ENCODE measurements around the gene DROSHA. TPM values are rescaled to one million over a fixed set of nuclear protein-coding genes. Genes with fewer than 3 reads are reported as not detected.

The DROSHA gene
- total RNA-seq, 2 experiments from 2014 or later = 84.3 to 94.4 TPM

DNA sequence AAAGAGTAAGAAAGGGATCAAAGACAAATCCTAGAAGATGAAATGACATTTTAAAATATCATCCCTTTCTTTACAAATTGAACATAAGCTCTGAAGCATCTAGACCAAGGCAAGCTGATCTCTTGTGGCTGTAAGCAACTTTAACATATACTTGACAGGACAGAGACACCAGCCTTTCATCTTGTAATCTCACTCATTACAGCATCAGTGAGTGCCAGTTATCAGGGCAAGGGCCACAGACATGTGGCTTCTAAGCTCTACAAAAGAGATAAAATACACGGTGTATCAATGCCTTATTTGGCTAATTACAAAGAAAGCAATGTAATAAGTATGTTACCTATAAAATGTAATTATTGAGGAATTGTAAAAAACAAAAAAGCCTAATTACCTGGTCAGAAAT, 95.0 kb downstream of the DROSHA start:
- Mint-ChIP-seq H3K27me3 (no peaks in the 10 kb centered on the region), H3K4me1 (peaks cover 4% of the 10 kb centered on the region), H3K27ac (no peak overlapping the region), H3K4me3 (no peak overlapping the region), H3K9me3 (ENCODE audit: low read depth) (no peaks in the 10 kb centered on the region), H3K36me3 (ENCODE audit: low read depth) (peaks cover 49% of the 10 kb centered on the region)
- ChIA-PET POLR2A (interaction anchor here (0.6 kb wide), 1 partner anchor 150 kb away, joined by 3 read pairs; no protein-coding TSS in a partner anchor), CTCF (no interaction called here)
- intact Hi-C loops (cut with DNase I, micrococcal nuclease) = no loop called here
- DNase-seq (no peak), ATAC-seq (no peak)

DNA sequence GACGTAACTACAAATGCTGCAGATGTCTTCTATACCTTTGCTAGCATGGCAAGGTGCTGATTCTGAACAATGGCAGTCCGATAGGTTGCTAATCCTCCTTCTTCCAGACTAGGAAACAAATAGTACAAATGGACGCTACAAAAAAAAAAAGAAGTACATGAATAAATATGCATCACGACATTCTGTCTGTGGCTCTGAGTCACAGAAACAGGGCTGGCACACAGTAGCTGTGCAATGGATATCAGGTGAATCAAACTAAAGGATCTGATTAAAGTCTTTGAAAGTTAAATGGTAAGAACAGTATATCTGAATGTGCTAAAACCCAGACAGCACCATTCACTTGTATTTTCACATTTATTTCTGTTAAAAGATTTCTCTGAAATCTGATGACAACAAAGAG, 96.2 kb downstream of the DROSHA start:
- DNase-seq (no peak), ATAC-seq (no peak)
- Mint-ChIP-seq H3K4me1 (peaks cover 2% of the 10 kb centered on the region), H3K4me3 (no peak overlapping the region), H3K27ac (no peak overlapping the region), H3K36me3 (ENCODE audit: low read depth) (peaks cover 57% of the 10 kb centered on the region), H3K27me3 (no peaks in the 10 kb centered on the region), H3K9me3 (ENCODE audit: low read depth) (no peaks in the 10 kb centered on the region)
- CTCF ChIA-PET = no interaction called here
- POLR2A ChIA-PET = no interaction called here
- intact Hi-C loops (cut with DNase I, micrococcal nuclease) = no loop called here

DNA sequence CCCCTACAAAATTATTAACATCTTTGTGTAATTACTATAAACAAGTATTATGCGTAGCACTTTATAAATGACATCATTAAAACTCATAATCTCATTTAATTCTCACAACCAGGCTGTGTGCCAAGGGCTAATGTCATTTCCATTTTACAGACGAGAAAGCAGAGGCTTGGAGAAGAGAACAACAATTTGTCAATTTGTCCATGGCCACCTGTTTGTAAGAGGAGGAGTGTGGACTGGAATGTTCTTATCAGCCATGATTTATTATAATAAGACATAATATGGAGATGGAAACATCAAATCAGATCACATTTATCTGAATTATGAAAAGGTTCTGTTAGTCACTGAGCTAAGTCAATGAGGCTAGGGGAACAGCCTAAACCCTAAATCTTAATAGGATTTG, 97.0 kb downstream of the DROSHA start:
- ChIA-PET POLR2A (no interaction called here), CTCF (no interaction called here)
- DNase-seq (no peak), ATAC-seq (no peak)
- H3K4me1 Mint-ChIP-seq = peaks cover 6% of the 10 kb centered on the region
- intact Hi-C loops (cut with DNase I, micrococcal nuclease) = no loop called here
- no peaks in the 10 kb centered on the region for H3K9me3 Mint-ChIP-seq (ENCODE audit: low read depth)
- H3K27ac Mint-ChIP-seq = no peak overlapping the region
- no peak overlapping the region for H3K4me3 Mint-ChIP-seq
- H3K36me3 Mint-ChIP-seq (ENCODE audit: low read depth) = peaks cover 63% of the 10 kb centered on the region
- no peaks in the 10 kb centered on the region for H3K27me3 Mint-ChIP-seq

DNA sequence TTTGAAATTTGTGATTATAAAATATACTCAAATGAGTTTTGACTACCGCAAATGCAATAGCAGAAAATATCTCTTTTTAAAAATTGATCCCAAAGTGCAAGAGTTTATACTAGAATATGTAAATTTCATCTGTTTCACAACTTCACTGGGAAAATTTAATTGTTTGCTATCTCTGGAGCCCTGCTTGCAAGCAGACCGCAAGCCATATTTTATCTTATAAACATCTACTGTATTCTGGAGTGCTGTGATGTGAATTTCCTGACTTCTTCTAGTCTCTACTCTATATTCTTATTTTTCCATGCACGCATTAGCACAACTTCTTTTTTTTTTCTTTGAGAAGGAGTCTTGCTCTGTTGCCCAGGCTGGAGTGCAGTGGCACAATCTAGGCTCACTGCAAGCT, 98.7 kb downstream of the DROSHA start:
- H3K27me3 Mint-ChIP-seq = no peaks in the 10 kb centered on the region
- CTCF ChIA-PET = no interaction called here
- ATAC-seq (no peak), DNase-seq (no peak)
- POLR2A ChIA-PET = no interaction called here
- no peaks in the 10 kb centered on the region for H3K9me3 Mint-ChIP-seq (ENCODE audit: low read depth)
- no peak overlapping the region for H3K4me3 Mint-ChIP-seq
- H3K4me1 Mint-ChIP-seq = peaks cover 6% of the 10 kb centered on the region
- H3K36me3 Mint-ChIP-seq (ENCODE audit: low read depth) = peaks cover 59% of the 10 kb centered on the region
- intact Hi-C loops (cut with DNase I, micrococcal nuclease) = no loop called here
- no peak overlapping the region for H3K27ac Mint-ChIP-seq

DNA sequence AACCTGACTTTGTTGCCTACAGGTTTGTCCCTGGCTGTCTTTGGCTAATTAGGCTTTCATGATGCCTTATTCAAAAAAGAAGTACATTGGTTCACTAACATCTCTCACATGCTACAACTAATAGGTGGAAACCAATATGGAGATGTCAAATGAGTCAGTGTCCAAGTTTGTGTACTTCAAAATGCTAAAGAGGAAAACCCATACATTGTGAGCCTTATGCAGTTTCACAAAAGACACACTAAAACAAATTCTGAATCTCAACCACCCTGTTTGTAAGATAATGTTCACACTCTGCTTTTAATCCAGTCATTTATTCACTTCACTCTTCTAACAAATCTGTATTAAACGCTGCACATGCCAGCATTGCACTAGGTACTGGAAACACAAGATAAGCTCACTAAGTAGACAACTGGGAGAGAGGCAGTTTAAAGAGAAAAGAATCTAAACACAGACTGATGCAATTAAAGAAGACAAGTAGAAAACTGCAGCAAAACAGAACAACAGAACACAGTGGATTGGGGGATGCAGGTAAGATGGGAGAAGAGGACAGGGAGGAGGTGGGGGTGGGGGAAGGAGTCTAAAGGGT, 104.1 kb downstream of the DROSHA start:
- Mint-ChIP-seq H3K4me1 (peaks cover 6% of the 10 kb centered on the region), H3K4me3 (no peak overlapping the region), H3K9me3 (ENCODE audit: low read depth) (no peaks in the 10 kb centered on the region), H3K27me3 (no peaks in the 10 kb centered on the region), H3K36me3 (ENCODE audit: low read depth) (peaks cover 57% of the 10 kb centered on the region), H3K27ac (no peak overlapping the region)
- ATAC-seq = peak; percentile 42
- POLR2A ChIA-PET = no interaction called here
- no peak for DNase-seq
- CTCF ChIA-PET = interaction anchor here (0.6 kb wide), 1 partner anchor 13 kb away, joined by 4 read pairs; no protein-coding TSS in a partner anchor
- intact Hi-C loops (cut with DNase I, micrococcal nuclease) = no loop called here

DNA sequence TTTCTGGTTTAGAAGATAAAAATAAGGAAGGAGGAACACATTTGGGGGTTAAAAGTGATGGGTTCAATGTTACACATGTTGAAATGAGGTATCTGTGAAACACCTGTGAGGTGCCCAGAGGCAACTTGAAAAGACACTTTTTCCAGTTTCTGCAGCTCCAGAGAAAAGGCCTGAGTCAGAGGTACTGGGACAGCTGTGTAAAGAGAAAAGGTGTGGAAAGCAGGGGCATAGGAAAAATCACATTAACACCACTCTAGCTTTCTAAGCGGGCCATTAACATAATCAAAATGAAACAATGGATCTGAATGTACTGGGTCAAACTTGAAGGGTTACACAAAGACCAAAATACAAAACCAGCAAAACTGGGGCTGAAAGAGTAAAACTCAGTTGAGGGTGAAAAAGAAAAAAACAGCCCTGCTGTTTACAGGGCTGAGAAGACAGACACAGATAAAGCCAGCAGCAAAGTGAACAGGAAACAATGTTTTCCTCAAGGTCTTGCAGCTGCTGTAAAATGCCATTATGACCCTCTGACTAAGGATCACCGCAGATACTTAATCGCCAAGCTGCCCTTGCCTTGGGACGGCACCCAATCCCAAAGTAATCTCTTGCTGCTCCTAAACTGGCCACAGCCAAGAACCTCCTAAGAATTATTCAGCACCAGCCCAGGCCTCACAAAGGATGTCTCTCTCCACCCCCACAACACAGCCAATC, 104.7 kb downstream of the DROSHA start:
- no peaks in the 10 kb centered on the region for H3K9me3 Mint-ChIP-seq (ENCODE audit: low read depth)
- peaks cover 57% of the 10 kb centered on the region for H3K36me3 Mint-ChIP-seq (ENCODE audit: low read depth)
- POLR2A ChIA-PET = no interaction called here
- H3K4me3 Mint-ChIP-seq = no peak overlapping the region
- H3K27me3 Mint-ChIP-seq = no peaks in the 10 kb centered on the region
- CTCF ChIA-PET = no interaction called here
- ATAC-seq (no peak), DNase-seq (no peak)
- H3K4me1 Mint-ChIP-seq = peaks cover 5% of the 10 kb centered on the region
- intact Hi-C loops (cut with DNase I, micrococcal nuclease) = no loop called here
- H3K27ac Mint-ChIP-seq = no peak overlapping the region

DNA sequence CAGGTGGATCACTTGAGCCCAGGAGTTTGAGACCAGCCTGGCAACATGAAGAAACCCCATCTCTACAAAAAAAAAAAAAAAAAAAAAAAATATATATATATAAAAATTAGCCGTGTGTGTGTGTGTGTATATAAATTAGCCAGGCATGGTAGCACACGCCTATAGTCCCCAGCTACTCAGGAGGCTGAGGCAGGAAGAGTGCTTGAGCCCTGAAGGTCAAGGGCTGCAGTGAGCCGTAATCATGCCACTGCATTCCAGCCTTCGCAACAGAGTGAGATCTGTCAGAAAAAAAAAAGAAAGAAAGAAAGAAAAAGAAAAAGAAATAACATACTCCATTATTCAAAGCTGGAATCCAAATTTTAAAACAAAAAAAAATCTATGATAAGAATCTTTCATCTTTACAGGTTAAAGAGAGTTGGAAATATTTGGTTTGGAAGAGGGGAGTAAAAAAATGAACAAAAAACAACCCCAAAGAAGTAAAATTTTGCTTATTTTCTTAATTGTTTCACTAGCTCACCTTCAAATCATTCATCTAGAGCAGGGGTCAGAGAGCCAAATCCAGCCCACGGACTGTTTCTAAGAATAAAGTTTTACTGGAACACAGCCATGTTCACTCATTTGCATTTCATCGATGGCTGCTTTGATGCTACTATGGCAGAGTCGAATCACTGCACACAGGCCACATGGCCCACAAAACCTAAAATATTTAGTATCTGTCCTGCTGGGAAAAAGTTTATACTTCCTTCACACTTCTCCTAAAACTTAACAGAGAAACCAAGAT, 109.9 kb downstream of the DROSHA start:
- POLR2A ChIA-PET = no interaction called here
- Mint-ChIP-seq H3K27ac (no peak overlapping the region), H3K4me1 (no peaks in the 10 kb centered on the region), H3K4me3 (no peak overlapping the region), H3K9me3 (ENCODE audit: low read depth) (no peaks in the 10 kb centered on the region), H3K27me3 (no peaks in the 10 kb centered on the region), H3K36me3 (ENCODE audit: low read depth) (peaks cover 45% of the 10 kb centered on the region)
- ATAC-seq = no peak
- no peak for DNase-seq
- intact Hi-C loops (cut with DNase I, micrococcal nuclease) = no loop called here
- CTCF ChIA-PET = interaction anchor here (0.5 to 0.6 kb wide), 2 partner anchors 295 to 998 kb away, joined by 3 read pairs; no protein-coding TSS in a partner anchor

DNA sequence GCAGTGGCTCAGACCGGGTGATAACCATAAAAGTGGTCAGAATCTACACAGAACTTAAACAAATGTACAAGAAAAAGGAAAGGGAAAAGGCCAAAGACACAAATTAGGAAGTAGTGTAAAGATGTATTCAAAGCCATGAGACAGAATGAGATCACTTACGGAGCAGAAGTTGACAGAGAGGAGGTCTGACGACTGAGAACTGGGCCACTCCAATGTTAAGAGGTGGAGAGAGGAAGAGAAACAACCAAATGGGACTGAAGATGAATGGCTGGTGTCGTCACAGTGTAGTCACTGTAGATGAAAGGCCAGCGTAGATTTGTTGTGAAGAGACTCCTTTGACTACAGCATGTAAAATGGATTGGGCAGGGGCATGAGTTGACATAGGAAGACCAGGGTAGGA, 114.4 kb downstream of the DROSHA start:
- ATAC-seq (no peak), DNase-seq (no peak)
- no peaks in the 10 kb centered on the region for H3K9me3 Mint-ChIP-seq (ENCODE audit: low read depth)
- POLR2A ChIA-PET = no interaction called here
- intact Hi-C loops (cut with DNase I, micrococcal nuclease) = no loop called here
- H3K27ac Mint-ChIP-seq = no peak overlapping the region
- H3K27me3 Mint-ChIP-seq = no peaks in the 10 kb centered on the region
- peaks cover 11% of the 10 kb centered on the region for H3K4me1 Mint-ChIP-seq
- H3K4me3 Mint-ChIP-seq = no peak overlapping the region
- CTCF ChIA-PET = interaction anchor here (0.7 to 0.8 kb wide), 2 partner anchors 51 to 183 kb away, joined by 3 to 4 read pairs; no protein-coding TSS in a partner anchor
- peaks cover 30% of the 10 kb centered on the region for H3K36me3 Mint-ChIP-seq (ENCODE audit: low read depth)

DNA sequence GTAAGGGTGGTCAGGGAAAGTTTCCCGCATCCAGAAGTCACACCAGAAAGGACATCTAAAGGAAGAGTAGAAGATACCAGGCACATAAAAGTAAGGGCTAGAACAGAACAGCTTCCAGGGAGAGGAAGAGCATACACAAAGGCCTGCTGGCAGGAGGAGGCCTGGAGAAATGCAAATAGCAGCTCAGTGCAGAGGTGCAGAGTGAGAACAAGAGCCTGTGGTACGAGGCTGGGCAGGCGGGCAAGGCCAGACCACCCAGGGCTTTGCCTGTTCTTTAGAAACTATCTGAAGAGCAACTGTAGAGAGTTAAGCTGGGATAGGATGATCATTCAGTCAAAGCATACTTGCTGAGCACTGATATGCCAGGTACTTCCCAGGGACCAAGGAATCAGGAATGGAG, 115.3 kb downstream of the DROSHA start:
- H3K27ac Mint-ChIP-seq = no peak overlapping the region
- H3K27me3 Mint-ChIP-seq = no peaks in the 10 kb centered on the region
- H3K4me3 Mint-ChIP-seq = no peak overlapping the region
- ATAC-seq = no peak
- H3K4me1 Mint-ChIP-seq = peaks cover 11% of the 10 kb centered on the region
- CTCF ChIA-PET = no interaction called here
- DNase-seq = no peak
- H3K36me3 Mint-ChIP-seq (ENCODE audit: low read depth) = peaks cover 29% of the 10 kb centered on the region
- intact Hi-C loops (cut with DNase I, micrococcal nuclease) = no loop called here
- H3K9me3 Mint-ChIP-seq (ENCODE audit: low read depth) = no peaks in the 10 kb centered on the region
- POLR2A ChIA-PET = no interaction called here

DNA sequence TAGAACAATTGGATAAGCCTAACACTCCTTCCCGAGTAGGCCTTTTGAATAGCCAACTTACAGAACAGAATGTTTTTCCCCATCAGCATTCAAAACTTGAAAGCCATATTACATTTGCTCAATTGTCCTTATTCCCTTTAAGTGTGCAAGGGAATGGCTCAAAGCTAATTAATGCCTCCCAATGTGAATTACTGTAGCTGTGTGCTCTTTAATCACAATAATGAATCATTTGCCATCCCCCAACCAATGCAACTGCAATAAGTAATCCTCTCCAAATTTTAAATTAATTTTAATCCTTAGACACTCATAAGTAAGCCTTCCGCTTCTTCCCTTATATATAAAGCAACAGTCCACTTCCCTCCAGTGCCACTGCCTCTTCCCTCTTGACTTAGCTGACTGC, 115.9 kb downstream of the DROSHA start:
- intact Hi-C loops (cut with DNase I, micrococcal nuclease) = no loop called here
- ChIA-PET CTCF (no interaction called here), POLR2A (no interaction called here)
- Mint-ChIP-seq H3K27me3 (no peaks in the 10 kb centered on the region), H3K4me1 (peaks cover 11% of the 10 kb centered on the region), H3K9me3 (ENCODE audit: low read depth) (no peaks in the 10 kb centered on the region), H3K4me3 (no peak overlapping the region), H3K27ac (no peak overlapping the region), H3K36me3 (ENCODE audit: low read depth) (peaks cover 24% of the 10 kb centered on the region)
- ATAC-seq (no peak), DNase-seq (no peak)

DNA sequence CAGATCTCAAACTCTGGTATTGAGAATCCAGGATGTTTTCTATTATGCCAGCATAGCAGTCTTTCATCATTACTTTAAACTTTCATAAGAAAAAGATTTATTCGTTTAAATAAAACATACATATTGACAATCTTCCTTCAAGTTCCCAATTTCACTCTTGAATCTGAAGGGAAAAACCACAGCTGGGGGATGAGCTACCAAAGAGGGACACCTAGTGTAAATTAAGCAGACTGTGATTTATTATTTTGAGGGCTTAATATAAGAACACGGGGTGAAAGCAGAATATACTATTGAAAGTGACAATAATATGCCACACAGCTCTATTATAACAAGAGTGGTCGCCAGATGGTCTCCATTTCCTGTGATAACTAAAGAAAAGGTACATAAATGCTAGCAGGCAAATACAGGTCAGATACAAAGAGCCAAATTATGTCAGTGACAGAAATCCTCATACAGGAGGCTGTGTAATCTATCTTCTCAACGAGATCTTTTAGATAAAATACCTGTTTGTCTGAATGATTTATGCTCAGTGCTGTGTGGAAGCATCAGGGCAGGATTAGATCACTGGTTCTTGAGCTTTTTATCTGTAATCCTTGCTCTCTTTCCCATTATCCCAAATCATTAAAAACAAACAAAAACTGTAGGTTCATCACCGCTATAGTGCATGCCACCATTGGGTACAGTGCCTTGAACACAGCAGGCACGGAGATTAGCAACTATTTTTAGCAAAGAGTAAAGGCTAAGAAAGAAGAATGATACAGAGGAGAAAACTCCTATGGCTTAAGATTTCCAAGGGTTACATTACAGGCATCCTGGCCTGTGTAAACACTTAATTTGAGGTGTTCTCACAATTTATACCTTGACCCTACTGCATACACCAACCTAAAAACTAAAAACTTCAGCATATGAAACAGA, 116.6 kb downstream of the DROSHA start:
- Mint-ChIP-seq H3K4me1 (peaks cover 11% of the 10 kb centered on the region), H3K9me3 (ENCODE audit: low read depth) (no peaks in the 10 kb centered on the region), H3K4me3 (no peak overlapping the region), H3K27ac (no peak overlapping the region), H3K36me3 (ENCODE audit: low read depth) (peaks cover 25% of the 10 kb centered on the region), H3K27me3 (no peaks in the 10 kb centered on the region)
- intact Hi-C loops (cut with DNase I, micrococcal nuclease) = no loop called here
- CTCF ChIA-PET = interaction anchor here (0.8 kb wide), 1 partner anchor 13 kb away, joined by 4 read pairs; no protein-coding TSS in a partner anchor
- ATAC-seq = no peak
- DNase-seq = no peak
- POLR2A ChIA-PET = no interaction called here
